K562 (cell line): Measurements from ENCODE around the gene ATM. TPM values are rescaled to one million over a fixed set of nuclear protein-coding genes. Genes with fewer than 3 reads are reported as not detected.
A peak's percentile ranks its signal among the peaks of the same experiment; 100 is the strongest.

ENCODE experiments used
- ARID1B ChIP-seq: fragments of 450-650 bp; IDR thresholded peaks from 2 replicates; pipeline ENCODE4 v1.6.1; 2016; ENCODE audit warnings: antibody characterized with exemption, mild to moderate bottlenecking, inconsistent platforms
- BMI1 ChIP-seq: fragments of 150-350 bp; IDR thresholded peaks from 2 replicates; pipeline ENCODE4 v1.6.1; 2014; ENCODE audit warnings: low read length
- CBX3 ChIP-seq, 2 experiments: IDR thresholded peaks; 1 replicate in 1 of 2; 2 replicates in 1 of 2; pipeline ENCODE4 v1.6.1; 2012; ENCODE audit warnings: inconsistent platforms in 2 of 2, low read length in 2 of 2, borderline replicate concordance in 1 of 2, control low read depth in 1 of 2
- CBX5 ChIP-seq: IDR thresholded peaks from 2 replicates; pipeline ENCODE4 v1.6.1; 2014; ENCODE audit warnings: low read depth, borderline replicate concordance
- DACH1 ChIP-seq: fragments of 450-650 bp; IDR thresholded peaks from 2 replicates; pipeline ENCODE4 v1.6.1; 2018; ENCODE audit not compliant: partially characterized antibody
- HEY1 ChIP-seq: fragments of 250-450 bp; sonication (Bioruptor Pico); IDR thresholded peaks from 2 replicates; pipeline ENCODE4 v1.5.0; 2020; ENCODE audit warnings: mild to moderate bottlenecking, moderate library complexity, borderline replicate concordance
- NCOA1 ChIP-seq: fragments of 450-650 bp; IDR thresholded peaks from 2 replicates; pipeline ENCODE4 v1.6.1; 2016; ENCODE audit warnings: low read depth
- RHOXF2B ChIP-seq: fragments of 250-450 bp; sonication (Bioruptor Pico); conservative IDR thresholded peaks from 2 replicates; pipeline ENCODE4 v1.5.1; 2021
- SIX5 ChIP-seq, 2 experiments: IDR thresholded peaks; 2 replicates each; pipeline ENCODE4 v1.6.1; 2011; ENCODE audit warnings: low read length in 2 of 2, borderline replicate concordance in 1 of 2, low read depth in 1 of 2, mild to moderate bottlenecking in 1 of 2, moderate library complexity in 1 of 2; ENCODE audit not compliant: insufficient read depth in 1 of 2
- SLC30A9 ChIP-seq: fragments of 250-450 bp; sonication (Bioruptor Pico); IDR thresholded peaks from 2 replicates; pipeline ENCODE4 v1.8.0; 2022; ENCODE audit warnings: mild to moderate bottlenecking, moderate library complexity
- SMARCC2 ChIP-seq: fragments of 450-650 bp; IDR thresholded peaks from 2 replicates; pipeline ENCODE4 v1.6.1; 2017; ENCODE audit warnings: antibody characterized with exemption, moderate library complexity, mild to moderate bottlenecking, low read depth
- SREBF1 ChIP-seq: fragments of 150-350 bp; IDR thresholded peaks from 2 replicates; pipeline ENCODE4 v1.6.1; 2014; ENCODE audit warnings: antibody characterized with exemption, low read depth, low read length, borderline replicate concordance
- TEAD4 ChIP-seq, 2 experiments: sonication (generic) in 1 of 2; formaldehyde crosslinking in 1 of 2; IDR thresholded peaks; 2 replicates each; pipeline versions ENCODE4 v1.6.1 to v1.8.0; 2012 to 2022; ENCODE audit warnings: borderline replicate concordance in 1 of 2, inconsistent platforms in 1 of 2, low read length in 1 of 2, mild to moderate bottlenecking in 1 of 2, missing genetic modification reagents in 1 of 2
- XRCC4 ChIP-seq: IDR thresholded peaks from one replicate; pipeline ENCODE4 v1.6.1; 2011; ENCODE audit not compliant: insufficient read depth, insufficient read length; ENCODE audit errors: extremely low read depth
- ZFX ChIP-seq: sonication (generic); formaldehyde crosslinking; IDR thresholded peaks from 2 replicates; pipeline ENCODE4 v1.8.0; 2022; ENCODE audit warnings: mild to moderate bottlenecking, missing genetic modification reagents, moderate library complexity
- ZNF316 ChIP-seq: fragments of 450-650 bp; IDR thresholded peaks from 2 replicates; pipeline ENCODE4 v1.6.1; 2016
- ZNF354B ChIP-seq: fragments of 250-450 bp; sonication (Bioruptor Pico); IDR thresholded peaks from 2 replicates; pipeline ENCODE4 v1.4.0; 2020
- ZNF384 ChIP-seq: IDR thresholded peaks from 2 replicates; pipeline ENCODE4 v1.6.1; 2012; ENCODE audit warnings: low read depth, low read length, improper control_type of control experiment
- ZNF431 ChIP-seq: sonication (generic); formaldehyde crosslinking; IDR thresholded peaks from 2 replicates; pipeline ENCODE4 v1.8.0; 2022; ENCODE audit warnings: mild to moderate bottlenecking, missing genetic modification reagents
- ZNF436 ChIP-seq: fragments of 250-450, 450-650 bp; sonication (Bioruptor Pico); formaldehyde crosslinking; IDR thresholded peaks from 2 replicates; pipeline ENCODE4 v1.7.0; 2020; ENCODE audit warnings: mild to moderate bottlenecking
- ZNF778 ChIP-seq: fragments of 450-650 bp; formaldehyde crosslinking; IDR thresholded peaks from 2 replicates; pipeline ENCODE4 v1.4.0; 2020; ENCODE audit warnings: mild to moderate bottlenecking, moderate library complexity
- polyA plus RNA-seq, 8 experiments: library from polyadenylated mRNA; depleted of rRNA in 4 of 8; stranded (reverse) in 5 of 8; unstranded in 3 of 8; fragments of >200 nt; fragmentation: Nextera tagmentation in 2 of 8; fragmentation: Illumina TruSeq in 1 of 8; extraction: Ambion mirVana in 2 of 8; extraction: Trizol in 1 of 8; gene quantifications; 2 replicates each; pipeline versions ENCODE4 v1.2.1 to v1.2.3, GENCODE V29; 2011 to 2014; ENCODE audit warnings: inconsistent platforms in 1 of 8, missing spikeins in 1 of 8
- total RNA-seq, 7 experiments: library from RNA; depleted of rRNA in 6 of 7; stranded (reverse); fragments of >200 nt in 6 of 7; fragmentation: Illumina TruSeq in 2 of 7; extraction: Trizol in 2 of 7; gene quantifications; 2 replicates each; pipeline versions ENCODE4 v1.2.1 to v1.2.3, GENCODE V29; 2011 to 2021; ENCODE audit warnings: low replicate concordance in 1 of 7
- TF ChIP-seq, protein P1 (sequence below): fragments of 250-450 bp; sonication (Bioruptor Pico); IDR thresholded peaks from 2 replicates; pipeline ENCODE4 v1.4.0; 2020; ENCODE audit warnings: mild to moderate bottlenecking
- TF ChIP-seq, protein P2 (sequence below): fragments of 150-350 bp; IDR thresholded peaks from 2 replicates; pipeline ENCODE4 v1.6.1; 2014; ENCODE audit warnings: low read depth, mild to moderate bottlenecking, low read length, borderline replicate concordance
- TF ChIP-seq, protein P3 (sequence below): fragments of 450-650 bp; IDR thresholded peaks from 2 replicates; pipeline ENCODE4 v1.6.1; 2018; ENCODE audit warnings: mild to moderate bottlenecking, low read depth; ENCODE audit not compliant: partially characterized antibody

ATM gene
- total and polyA plus RNA-seq, 9 of the 15 experiments (the other 6 are each of a cell fraction or from before 2014, with no cell fraction given) = 8.3 to 46.8 (median 26.2) TPM

DNA sequence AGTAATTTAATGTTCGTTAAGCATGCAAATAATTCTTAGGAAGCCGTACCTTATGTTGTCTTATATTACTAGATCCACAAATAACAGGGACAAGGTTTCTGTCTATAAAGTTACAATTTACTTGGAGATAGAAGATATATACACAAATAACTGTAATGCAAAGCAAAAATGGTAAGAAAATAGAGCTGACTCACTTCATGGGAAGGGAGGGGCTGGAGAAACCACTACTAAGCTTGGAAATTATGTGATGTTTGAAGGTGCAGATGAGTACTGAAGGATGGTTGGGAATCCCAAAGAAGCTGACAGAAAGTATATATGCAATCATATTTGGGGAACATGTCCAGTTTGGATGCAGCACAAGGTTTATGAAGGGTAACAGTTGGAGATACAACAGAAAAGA is 4.4 kb upstream of the ATM start (continued):
- TF ChIP-seq, protein P1, sequence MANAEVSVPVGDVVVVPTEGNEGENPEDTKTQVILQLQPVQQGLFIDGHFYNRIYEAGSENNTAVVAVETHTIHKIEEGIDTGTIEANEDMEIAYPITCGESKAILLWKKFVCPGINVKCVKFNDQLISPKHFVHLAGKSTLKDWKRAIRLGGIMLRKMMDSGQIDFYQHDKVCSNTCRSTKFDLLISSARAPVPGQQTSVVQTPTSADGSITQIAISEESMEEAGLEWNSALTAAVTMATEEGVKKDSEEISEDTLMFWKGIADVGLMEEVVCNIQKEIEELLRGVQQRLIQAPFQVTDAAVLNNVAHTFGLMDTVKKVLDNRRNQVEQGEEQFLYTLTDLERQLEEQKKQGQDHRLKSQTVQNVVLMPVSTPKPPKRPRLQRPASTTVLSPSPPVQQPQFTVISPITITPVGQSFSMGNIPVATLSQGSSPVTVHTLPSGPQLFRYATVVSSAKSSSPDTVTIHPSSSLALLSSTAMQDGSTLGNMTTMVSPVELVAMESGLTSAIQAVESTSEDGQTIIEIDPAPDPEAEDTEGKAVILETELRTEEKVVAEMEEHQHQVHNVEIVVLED = no peak
- TF ChIP-seq ZNF354B (CRISPR knock-in tag) (no peak), CBX5 (no peak), ZNF778 (no peak), ZNF384 (no peak), BMI1 (no peak), SREBF1 (no peak), XRCC4 (no peak), TEAD4 (IDR thresholded peaks at IDR 0.05; ENCODE audit: low read length) (no peak), TEAD4 (CRISPR knock-in tag; IDR thresholded peaks at IDR 0.05; ENCODE audit: borderline replicate concordance) (no peak), ARID1B (0 out of 2 replicates have a peak, but pooled peaks have one; percentile 8), SMARCC2 (0 out of 2 replicates have a peak, but pooled peaks have one; percentile 33), ZFX (no peak), DACH1 (no peak), SLC30A9 (CRISPR knock-in tag) (no peak), HEY1 (CRISPR knock-in tag) (no peak), NCOA1 (no peak), SIX5 (IDR thresholded peaks at IDR 0.05; ENCODE audit: borderline replicate concordance in 1 of 2, insufficient read depth in 1 of 2, low read depth in 1 of 2, low read length in 2 of 2) (no peak), CBX3 (IDR thresholded peaks at IDR 0.05; ENCODE audit: borderline replicate concordance in 1 of 2, low read length in 2 of 2) (no peak), RHOXF2B (no peak), ZNF431 (CRISPR knock-in tag) (no peak), ZNF316 (peak; percentile 86), ZNF436 (CRISPR knock-in tag) (no peak)
- TF ChIP-seq, protein P2, sequence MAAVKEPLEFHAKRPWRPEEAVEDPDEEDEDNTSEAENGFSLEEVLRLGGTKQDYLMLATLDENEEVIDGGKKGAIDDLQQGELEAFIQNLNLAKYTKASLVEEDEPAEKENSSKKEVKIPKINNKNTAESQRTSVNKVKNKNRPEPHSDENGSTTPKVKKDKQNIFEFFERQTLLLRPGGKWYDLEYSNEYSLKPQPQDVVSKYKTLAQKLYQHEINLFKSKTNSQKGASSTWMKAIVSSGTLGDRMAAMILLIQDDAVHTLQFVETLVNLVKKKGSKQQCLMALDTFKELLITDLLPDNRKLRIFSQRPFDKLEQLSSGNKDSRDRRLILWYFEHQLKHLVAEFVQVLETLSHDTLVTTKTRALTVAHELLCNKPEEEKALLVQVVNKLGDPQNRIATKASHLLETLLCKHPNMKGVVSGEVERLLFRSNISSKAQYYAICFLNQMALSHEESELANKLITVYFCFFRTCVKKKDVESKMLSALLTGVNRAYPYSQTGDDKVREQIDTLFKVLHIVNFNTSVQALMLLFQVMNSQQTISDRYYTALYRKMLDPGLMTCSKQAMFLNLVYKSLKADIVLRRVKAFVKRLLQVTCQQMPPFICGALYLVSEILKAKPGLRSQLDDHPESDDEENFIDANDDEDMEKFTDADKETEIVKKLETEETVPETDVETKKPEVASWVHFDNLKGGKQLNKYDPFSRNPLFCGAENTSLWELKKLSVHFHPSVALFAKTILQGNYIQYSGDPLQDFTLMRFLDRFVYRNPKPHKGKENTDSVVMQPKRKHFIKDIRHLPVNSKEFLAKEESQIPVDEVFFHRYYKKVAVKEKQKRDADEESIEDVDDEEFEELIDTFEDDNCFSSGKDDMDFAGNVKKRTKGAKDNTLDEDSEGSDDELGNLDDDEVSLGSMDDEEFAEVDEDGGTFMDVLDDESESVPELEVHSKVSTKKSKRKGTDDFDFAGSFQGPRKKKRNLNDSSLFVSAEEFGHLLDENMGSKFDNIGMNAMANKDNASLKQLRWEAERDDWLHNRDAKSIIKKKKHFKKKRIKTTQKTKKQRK = no peak
- TF ChIP-seq, protein P3, sequence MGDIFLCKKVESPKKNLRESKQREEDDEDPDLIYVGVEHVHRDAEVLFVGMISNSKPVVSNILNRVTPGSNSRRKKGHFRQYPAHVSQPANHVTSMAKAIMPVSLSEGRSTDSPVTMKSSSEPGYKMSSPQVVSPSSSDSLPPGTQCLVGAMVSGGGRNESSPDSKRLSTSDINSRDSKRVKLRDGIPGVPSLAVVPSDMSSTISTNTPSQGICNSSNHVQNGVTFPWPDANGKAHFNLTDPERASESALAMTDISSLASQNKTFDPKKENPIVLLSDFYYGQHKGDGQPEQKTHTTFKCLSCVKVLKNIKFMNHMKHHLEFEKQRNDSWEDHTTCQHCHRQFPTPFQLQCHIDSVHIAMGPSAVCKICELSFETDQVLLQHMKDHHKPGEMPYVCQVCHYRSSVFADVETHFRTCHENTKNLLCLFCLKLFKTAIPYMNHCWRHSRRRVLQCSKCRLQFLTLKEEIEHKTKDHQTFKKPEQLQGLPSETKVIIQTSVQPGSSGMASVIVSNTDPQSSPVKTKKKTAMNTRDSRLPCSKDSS = no peak
